HUES6 (cell line): ENCODE measurements around the gene MYO5A.
A peak's percentile ranks its signal among the peaks of the same experiment; 100 is the strongest.
"Not testable (repeated sequence)": the region's sequence is repeated elsewhere in the genome, so short reads cannot be mapped to it uniquely, and the experiment has no call there.

Experiments used
- H3K27ac ChIP-seq: 2 replicates; pipeline ENCODE4 v1.7.0; 2013; ENCODE audit warnings: low read depth, mild to moderate bottlenecking, low read length, inconsistent platforms
- H3K27me3 ChIP-seq: 2 replicates; pipeline ENCODE4 v1.6.1; 2013; ENCODE audit warnings: low read length; ENCODE audit not compliant: control insufficient read depth, insufficient read depth
- H3K36me3 ChIP-seq: 2 replicates; pipeline ENCODE4 v1.6.1; 2013; ENCODE audit warnings: low read length; ENCODE audit not compliant: control insufficient read depth, insufficient read depth
- H3K4me1 ChIP-seq: 2 replicates; pipeline ENCODE4 v1.6.1; 2013; ENCODE audit warnings: low read length; ENCODE audit not compliant: control insufficient read depth, insufficient read depth
- H3K4me3 ChIP-seq: 2 replicates; pipeline ENCODE4 v1.5.1; 2013; ENCODE audit warnings: low read depth, low read length
- H3K9ac ChIP-seq: one replicate; pipeline ENCODE4 v1.6.1; 2013; ENCODE audit warnings: mild to moderate bottlenecking, low read length
- H3K9me3 ChIP-seq: 2 replicates; pipeline ENCODE4 v1.6.1; 2013; ENCODE audit warnings: low read depth, low read length; ENCODE audit not compliant: control insufficient read depth, insufficient read depth

Gene MYO5A

DNA sequence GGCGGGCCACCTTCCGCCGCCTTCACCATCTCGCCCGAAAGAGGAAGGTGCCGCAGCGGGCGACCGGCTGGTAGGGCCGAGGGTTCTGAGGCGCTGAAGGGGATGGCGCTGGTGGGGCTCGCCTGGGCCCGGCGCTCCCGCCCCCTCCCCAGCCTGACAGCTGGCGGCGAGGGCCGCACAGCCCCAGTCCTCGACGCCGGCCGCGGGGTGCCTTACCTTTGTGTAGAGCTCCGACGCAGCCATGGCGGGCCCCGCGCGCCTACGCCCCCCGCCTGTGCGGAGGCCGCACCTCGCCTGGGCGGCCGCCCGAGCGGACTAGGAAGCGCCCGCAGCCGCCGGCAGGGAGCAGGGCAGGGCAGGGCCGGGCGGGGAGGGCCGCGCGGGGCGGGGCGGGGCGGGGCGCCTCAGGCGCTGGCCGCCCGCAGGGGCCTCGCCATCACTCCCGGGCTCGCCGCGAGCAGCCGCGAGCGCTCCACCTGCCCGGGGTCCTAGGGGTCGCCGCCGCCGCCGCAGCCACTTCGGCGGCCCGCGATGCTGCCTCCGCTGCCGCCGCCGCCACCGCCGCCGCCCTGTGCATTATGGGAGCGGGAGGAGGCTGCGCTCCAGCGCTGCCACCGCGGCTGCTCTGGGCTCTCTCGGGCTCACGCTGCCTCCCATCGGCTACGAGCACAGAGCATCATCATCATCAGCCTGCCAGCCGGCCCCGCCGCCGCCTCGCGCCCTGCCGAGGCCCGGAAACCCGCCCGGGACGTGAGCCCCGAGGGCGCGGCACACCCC lies at the start of gene MYO5A:
MYO5A (minus strand) TSS at position 317 of the 777 bp plus-strand sequence; CDS start at position 243, 74 bp downstream.
- Histone ChIP-seq H3K27me3 (peaks cover 51% of the 10 kb centered on the region), H3K4me3 (peak within 1 kb of the TSS; percentile 80), H3K27ac (peak within 1 kb of the TSS; percentile 38; the same call in 1 of the 2 replicates), H3K9me3 (no peaks in the 10 kb centered on the region), H3K4me1 (peaks cover 15% of the 10 kb centered on the region), H3K9ac (peak within 1 kb of the TSS; percentile 64), H3K36me3 (no peaks in the 10 kb centered on the region)

- Histone ChIP-seq H3K9ac (no peak overlapping the region), H3K4me1 (no peaks in the 10 kb centered on the region), H3K9me3 (no peaks in the 10 kb centered on the region), H3K27ac (no peak overlapping the region), H3K36me3 (no peaks in the 10 kb centered on the region), H3K27me3 (no peaks in the 10 kb centered on the region), H3K4me3 (no peak overlapping the region)
Measured at GRCh38 chr15:52576692-52577091, 48.0 kb upstream of the MYO5A start.

DNA sequence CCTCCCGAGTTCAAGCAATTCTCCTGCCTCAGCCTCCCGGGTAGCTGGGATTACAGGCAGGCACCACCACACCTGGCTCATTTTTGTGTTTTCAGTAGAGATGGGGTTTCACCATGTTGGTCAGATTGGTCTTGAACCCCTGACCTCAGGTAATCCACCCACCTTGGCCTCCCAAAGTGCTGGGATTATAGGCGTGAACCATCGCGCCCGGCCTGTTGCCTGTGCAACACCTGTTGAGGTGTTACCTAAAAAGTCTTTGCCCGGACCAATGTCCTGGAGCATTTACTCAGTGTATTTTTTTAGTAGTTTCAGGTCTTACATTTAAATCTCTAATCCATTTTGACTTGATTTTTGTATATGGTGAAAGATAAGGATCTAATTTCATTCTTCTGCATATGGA lies 46.9 kb upstream of the MYO5A start:
- H3K4me3 ChIP-seq, H3K9me3 ChIP-seq, H3K27me3 ChIP-seq, H3K9ac ChIP-seq, H3K36me3 ChIP-seq, H3K27ac ChIP-seq, H3K4me1 ChIP-seq: not testable (repeated sequence)

GRCh38 chr15:52575072-52575471 lies 46.4 kb upstream of the MYO5A start:
- no peaks in the 10 kb centered on the region for H3K9me3 ChIP-seq
- no peak overlapping the region for H3K4me3 ChIP-seq
- H3K27ac ChIP-seq = no peak overlapping the region
- no peak overlapping the region for H3K9ac ChIP-seq
- no peaks in the 10 kb centered on the region for H3K27me3 ChIP-seq
- H3K36me3 ChIP-seq = no peaks in the 10 kb centered on the region
- H3K4me1 ChIP-seq = no peaks in the 10 kb centered on the region

GRCh38 chr15:52574623-52575022 lies 45.9 kb upstream of the MYO5A start:
- H3K9ac ChIP-seq, H3K27ac ChIP-seq, H3K9me3 ChIP-seq, H3K4me3 ChIP-seq, H3K36me3 ChIP-seq, H3K4me1 ChIP-seq, H3K27me3 ChIP-seq: not testable (repeated sequence)

DNA sequence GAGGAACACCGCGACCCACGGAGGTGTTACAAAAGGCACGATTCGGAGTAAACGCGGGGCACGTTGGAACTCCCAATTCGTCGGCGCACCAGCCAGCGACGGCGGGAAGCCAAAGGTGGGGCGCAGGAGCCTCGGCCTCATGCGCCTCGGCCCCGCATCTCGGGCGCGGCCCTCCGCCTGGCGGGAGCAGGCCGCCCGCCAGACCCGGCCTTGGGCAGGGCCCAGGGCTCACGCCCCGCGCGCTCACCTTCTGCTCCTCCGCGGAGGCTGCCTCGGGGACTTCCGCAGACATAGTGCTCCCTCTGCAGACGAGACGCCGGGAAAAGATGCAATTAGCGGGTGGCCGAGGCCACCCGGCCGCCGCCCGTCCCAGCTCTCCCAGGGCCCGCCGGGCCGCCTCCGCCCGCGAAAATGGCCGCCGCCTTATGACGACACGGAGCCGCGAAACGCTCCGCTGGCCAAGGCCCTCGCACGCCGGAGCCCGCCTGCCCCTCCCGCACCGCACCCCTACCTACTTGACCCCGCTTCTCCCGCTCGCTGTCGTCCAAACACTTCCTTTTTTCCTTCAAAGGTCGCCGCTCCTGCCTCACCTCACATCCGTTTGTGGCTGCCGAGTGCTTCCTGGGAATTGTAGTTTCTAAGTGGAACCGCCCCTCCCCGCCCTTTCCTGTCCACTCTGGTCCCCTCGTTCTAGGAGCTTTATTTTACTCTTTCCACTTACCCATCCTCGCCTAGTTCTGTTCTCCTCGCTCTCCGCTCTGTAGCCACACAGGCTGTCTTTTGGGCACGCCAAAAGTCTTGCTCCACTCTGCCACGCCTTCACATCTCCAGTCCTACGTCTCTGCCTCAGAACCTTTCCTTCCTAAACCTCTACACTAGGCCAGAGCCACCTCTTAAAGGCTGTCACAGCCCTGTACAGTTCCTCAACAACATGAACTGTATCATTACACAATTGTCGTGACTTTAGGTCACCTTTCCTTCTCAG lies 40.2 kb upstream of the MYO5A start, which contains the start of gene ARPP19:
ARPP19 (minus strand) TSS at position 430 of the 985 bp plus-strand sequence; CDS start at position 292, 138 bp downstream.
- Histone ChIP-seq H3K9ac (peak within 1 kb of the TSS; percentile 99), H3K4me3 (peak within 1 kb of the TSS; percentile 93), H3K9me3 (no peaks in the 10 kb centered on the region), H3K36me3 (peaks cover 3% of the 10 kb centered on the region; the same call in 1 of the 2 replicates), H3K4me1 (peaks cover 8% of the 10 kb centered on the region), H3K27me3 (no peaks in the 10 kb centered on the region), H3K27ac (peak within 1 kb of the TSS; percentile 95)

DNA sequence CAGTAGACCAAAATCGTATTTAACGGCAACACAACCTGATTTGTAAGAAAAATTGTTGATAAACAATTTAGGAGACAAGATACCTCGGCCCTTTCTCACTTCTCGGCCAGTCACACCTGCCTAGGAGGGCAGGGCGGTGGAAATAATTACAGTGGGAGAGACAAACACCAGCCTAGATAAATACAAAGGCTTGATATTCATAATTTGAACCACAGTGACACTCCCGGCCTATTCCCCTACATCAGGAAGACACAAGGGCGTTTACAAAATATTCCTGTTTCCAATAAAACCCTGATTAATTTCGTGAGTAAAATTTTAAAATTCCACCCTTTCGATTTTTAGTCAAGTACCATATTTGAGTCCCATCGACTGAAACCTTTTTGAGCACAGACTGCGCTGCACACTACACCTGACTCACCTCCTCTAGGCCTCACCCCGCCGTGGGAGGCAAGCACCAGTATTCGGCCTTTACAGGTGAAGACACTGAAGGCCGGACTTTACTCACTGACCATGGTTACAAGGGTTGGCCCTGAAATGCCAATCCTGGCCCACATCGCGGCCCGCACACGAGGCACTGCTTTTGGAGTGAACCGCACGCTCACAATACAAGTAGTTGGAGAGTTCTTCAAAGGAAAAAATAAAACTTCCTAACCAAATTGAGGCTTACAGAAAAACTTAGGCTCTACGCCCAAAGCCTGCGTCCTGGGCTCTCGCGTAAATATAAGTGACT lies 39.4 kb upstream of the MYO5A start:
- Histone ChIP-seq H3K9ac (peak overlapping the region; percentile 99), H3K36me3 (peaks cover 4% of the 10 kb centered on the region; the same call in 1 of the 2 replicates), H3K9me3 (no peaks in the 10 kb centered on the region), H3K27me3 (no peaks in the 10 kb centered on the region), H3K27ac (peak overlapping the region; percentile 95), H3K4me1 (peaks cover 8% of the 10 kb centered on the region), H3K4me3 (peak overlapping the region; percentile 93)

GRCh38 chr15:52566889-52567288 lies 38.2 kb upstream of the MYO5A start:
- Histone ChIP-seq H3K9me3 (no peaks in the 10 kb centered on the region), H3K27me3 (no peaks in the 10 kb centered on the region), H3K27ac (no peak overlapping the region), H3K4me3 (peak overlapping the region; percentile 93), H3K36me3 (peaks cover 4% of the 10 kb centered on the region; the same call in 1 of the 2 replicates), H3K9ac (no peak overlapping the region), H3K4me1 (peaks cover 8% of the 10 kb centered on the region)

- H3K9ac ChIP-seq = not testable (repeated sequence)
Measured at GRCh38 chr15:52565417-52566358, 37.0 kb upstream of the MYO5A start.

More at GRCh38 chr15:52565417-52566358, 37.0 kb upstream of the MYO5A start:
- H3K27ac ChIP-seq, H3K4me3 ChIP-seq, H3K9me3 ChIP-seq, H3K36me3 ChIP-seq, H3K27me3 ChIP-seq, H3K4me1 ChIP-seq: not testable (repeated sequence)
